ENCODE data around the gene PLEKHM3. TPM values are rescaled to one million over a fixed set of nuclear protein-coding genes. Genes with fewer than 3 reads are reported as not detected.

PLEKHM3 gene
- total and polyA plus RNA-seq, 2 of the 13 experiments (the other 11 are each of a cell fraction or from before 2014, with no cell fraction given), result 4.5 to 4.7 TPM

GRCh38 chr2:207840101-207840500, 185.2 kb downstream of the PLEKHM3 start (continued):
- TF ChIP-seq ZNF770 (CRISPR knock-in tag; IDR thresholded peaks at IDR 0.05), result peak; percentile 92

- H3K27ac ChIP-seq (ENCODE audit: extremely low read length, insufficient read depth, low read length), result no peak overlapping the region
- intact Hi-C loops (cut with micrococcal nuclease; ENCODE audit: unreplicated experiment) (no loop called here), in situ Hi-C loops (cut with HindIII; ENCODE audit: extremely low pct_ligation_motif_present, low pct_unique_long_range_greater_than_20kb) (no loop called here)
- H3K27me3 ChIP-seq (ENCODE audit: control insufficient read depth in 1 of 2, insufficient read depth in 2 of 2, low read length in 2 of 2), result no peaks in the 10 kb centered on the region
- 95% methylated on average over 3 of the region's 3 CpGs for whole genome bisulfite sequencing (ENCODE audit: low lambda C conversion rate)
- FAIRE-seq (no peak), ATAC-seq (no peak), DNase-seq (ENCODE audit: low spot score) (no peak)
- H3K4me3 ChIP-seq (replicated peaks in 1 of 3; ENCODE audit: insufficient read depth in 1 of 3, low read depth in 2 of 3, low read length in 3 of 3), result no peak overlapping the region
- peak; percentile 70 for TF ChIP-seq ZNF121 (CRISPR knock-in tag; IDR thresholded peaks at IDR 0.05)
- TF ChIP-seq GATA4 (IDR thresholded peaks at IDR 0.05; ENCODE audit: borderline replicate concordance, low read depth), result no peak
- BruUV-seq (replicated peaks), result no TSS peak
- H3K4me2 ChIP-seq (ENCODE audit: low read depth, low read length), result no peak overlapping the region
- no peaks in the 10 kb centered on the region for H3K36me3 ChIP-seq (replicated peaks in 1 of 2; ENCODE audit: control insufficient read depth in 1 of 2, insufficient read depth in 2 of 2, low read length in 2 of 2)
- no peaks in the 10 kb centered on the region for H3K9me3 ChIP-seq (ENCODE audit: low read length)
- CTCF ChIA-PET (ENCODE audit: low intra/inter-chr PET ratio, low total read pairs), result no interaction called here
- peaks cover 47% of the 10 kb centered on the region for H3K4me1 ChIP-seq (ENCODE audit: insufficient read depth, low read length)
- H3K79me2 ChIP-seq (ENCODE audit: insufficient read depth, low read length), result no peaks in the 10 kb centered on the region
- no peak overlapping the region for H3K9ac ChIP-seq (ENCODE audit: insufficient read depth, low read depth, low read length)
- H2AFZ ChIP-seq (ENCODE audit: low read length), result no peak overlapping the region
- no peaks in the 10 kb centered on the region for H4K20me1 ChIP-seq (ENCODE audit: insufficient read depth, low read length)
- POLR2A ChIA-PET, result interaction anchor here (1.5 kb wide), 1 partner anchor 71 kb away, joined by 4 read pairs; the partner anchor contains the start of gene FZD5
Measured at GRCh38 chr2:207839575-207839974, 185.8 kb downstream of the PLEKHM3 start.

GRCh38 chr2:207839028-207839427, 186.3 kb downstream of the PLEKHM3 start:
- H3K79me2 ChIP-seq (ENCODE audit: insufficient read depth, low read length), result no peaks in the 10 kb centered on the region
- no peaks in the 10 kb centered on the region for H3K27me3 ChIP-seq (ENCODE audit: control insufficient read depth in 1 of 2, insufficient read depth in 2 of 2, low read length in 2 of 2)
- no peak for ATAC-seq
- no peaks in the 10 kb centered on the region for H3K9me3 ChIP-seq (ENCODE audit: low read length)
- no peak overlapping the region for H3K4me3 ChIP-seq (replicated peaks in 1 of 3; ENCODE audit: insufficient read depth in 1 of 3, low read depth in 2 of 3, low read length in 3 of 3)
- no peaks in the 10 kb centered on the region for H4K20me1 ChIP-seq (ENCODE audit: insufficient read depth, low read length)
- BruUV-seq (replicated peaks), result no TSS peak
- H3K4me2 ChIP-seq (ENCODE audit: low read depth, low read length), result no peak overlapping the region
- in situ Hi-C loops (cut with HindIII; ENCODE audit: extremely low pct_ligation_motif_present, low pct_unique_long_range_greater_than_20kb) (no loop called here), intact Hi-C loops (cut with micrococcal nuclease; ENCODE audit: unreplicated experiment) (no loop called here)
- H3K4me1 ChIP-seq (ENCODE audit: insufficient read depth, low read length), result peaks cover 43% of the 10 kb centered on the region
- no peak overlapping the region for H2AFZ ChIP-seq (ENCODE audit: low read length)
- CTCF ChIA-PET (ENCODE audit: low intra/inter-chr PET ratio, low total read pairs), result no interaction called here
- WGBS (ENCODE audit: low lambda C conversion rate), result 96% methylated on average over 1 of the region's 1 CpG
- H3K27ac ChIP-seq (ENCODE audit: extremely low read length, insufficient read depth, low read length), result no peak overlapping the region
- H3K9ac ChIP-seq (ENCODE audit: insufficient read depth, low read depth, low read length), result no peak overlapping the region
- POLR2A ChIA-PET, result interaction anchor here (1.2 to 1.5 kb wide), 2 partner anchors 9 to 70 kb away, joined by 3 to 4 read pairs; partner anchors contain the start of gene FZD5
- H3K36me3 ChIP-seq (replicated peaks in 1 of 2; ENCODE audit: control insufficient read depth in 1 of 2, insufficient read depth in 2 of 2, low read length in 2 of 2), result no peaks in the 10 kb centered on the region
- TF ChIP-seq ISX (CRISPR knock-in tag; conservative IDR thresholded peaks at IDR 0.05) (no peak), POLR2AphosphoS5 (IDR thresholded peaks at IDR 0.05; ENCODE audit: low read depth, low read length) (no peak), POGZ (CRISPR knock-in tag; IDR thresholded peaks at IDR 0.05) (no peak), ZNF563 (CRISPR knock-in tag; IDR thresholded peaks at IDR 0.05) (no peak), ZNF567 (CRISPR knock-in tag; IDR thresholded peaks at IDR 0.05; ENCODE audit: borderline replicate concordance) (no peak), DNMT1 (CRISPR knock-in tag; IDR thresholded peaks at IDR 0.05) (no peak), SYNCRIP (IDR thresholded peaks at IDR 0.05; ENCODE audit: insufficient read depth, low read depth, low read length) (no peak), KDM2A (CRISPR knock-in tag; IDR thresholded peaks at IDR 0.05; ENCODE audit: borderline replicate concordance, low read depth) (no peak), E2F5 (CRISPR knock-in tag; conservative IDR thresholded peaks at IDR 0.05) (no peak), HMG20A (CRISPR knock-in tag; IDR thresholded peaks at IDR 0.05; ENCODE audit: borderline replicate concordance) (no peak), ZNF691 (CRISPR knock-in tag; IDR thresholded peaks at IDR 0.05; ENCODE audit: borderline replicate concordance, low read depth) (no peak), ZBTB20 (CRISPR knock-in tag; IDR thresholded peaks at IDR 0.05; ENCODE audit: borderline replicate concordance, low read depth) (no peak)
- no peak for FAIRE-seq
- no peak for DNase-seq (ENCODE audit: low spot score)

Measured in HepG2 (cell line).